Common myeloid progenitor, CD34-positive (primary cell): ENCODE measurements around the gene ABL2.

Experiments
- CTCF ChIA-PET: fragments of 350-600 bp; sonication (Branson Sonifier 250); formaldehyde crosslinking; loops from one replicate; lab custom pipeline; 2021; ENCODE audit warnings: antibody characterized with exemption; lab: Charles Lee
- POLR2A ChIA-PET: fragments of 350-600 bp; sonication (Branson Sonifier 250); formaldehyde crosslinking; loops from one replicate; lab custom pipeline; 2021; ENCODE audit warnings: antibody characterized with exemption; lab: Charles Lee
- DNase-seq, 3 donors: peaks; one replicate each; pipeline versions ENCODE4 v3.0.0 to v3.0.0-alpha.2; 2013
- H3K27ac ChIP-seq, 2 experiments: 1 replicate in 1 of 2; 2 replicates in 1 of 2; pipeline ENCODE4 v1.7.0; 2013; ENCODE audit warnings: inconsistent platforms in 2 of 2, low read length in 2 of 2, mild to moderate bottlenecking in 2 of 2, low read depth in 1 of 2, moderate library complexity in 1 of 2; ENCODE audit not compliant: severe bottlenecking in 2 of 2, insufficient read depth in 1 of 2, poor library complexity in 1 of 2
- H3K27me3 ChIP-seq, 5 experiments: replicated peaks in 2 of 5; 1 replicate in 3 of 5; 2 replicates in 2 of 5; pipeline versions ENCODE4 v1.6.1 to v1.7.0; 2013; ENCODE audit warnings: low read length in 4 of 5, mild to moderate bottlenecking in 2 of 5, moderate library complexity in 2 of 5, inconsistent platforms in 1 of 5; ENCODE audit not compliant: insufficient read depth in 5 of 5, control insufficient read depth in 4 of 5
- H3K36me3 ChIP-seq, 4 experiments: 1 replicate in 2 of 4; 2 replicates in 2 of 4; pipeline versions ENCODE4 v1.6.1 to v1.7.0; 2013; ENCODE audit warnings: low read length in 3 of 4, control low read depth in 1 of 4, mild to moderate bottlenecking in 1 of 4; ENCODE audit not compliant: control insufficient read depth in 4 of 4, insufficient read depth in 4 of 4
- H3K4me1 ChIP-seq, 4 experiments: 1 replicate in 3 of 4; 2 replicates in 1 of 4; pipeline versions ENCODE4 v1.6.1 to v1.7.1; 2013; ENCODE audit warnings: low read length in 3 of 4, mild to moderate bottlenecking in 3 of 4, control low read depth in 1 of 4, inconsistent platforms in 1 of 4, moderate library complexity in 1 of 4; ENCODE audit not compliant: control insufficient read depth in 4 of 4, insufficient read depth in 4 of 4; ENCODE audit errors: control extremely low read depth in 1 of 4
- H3K4me3 ChIP-seq, 7 experiments: 1 replicate in 4 of 7; 2 replicates in 3 of 7; pipeline versions ENCODE4 v1.5.1 to v1.7.0; 2013; ENCODE audit warnings: mild to moderate bottlenecking in 7 of 7, low read length in 6 of 7, moderate library complexity in 6 of 7, inconsistent platforms in 2 of 7, low read depth in 2 of 7, control low read depth in 1 of 7; ENCODE audit not compliant: insufficient read depth in 4 of 7, control insufficient read depth in 1 of 7; ENCODE audit errors: extremely low read depth in 1 of 7
- H3K9me3 ChIP-seq, 5 experiments: 1 replicate in 4 of 5; 2 replicates in 1 of 5; pipeline versions ENCODE4 v1.6.1 to v1.7.1; 2013; ENCODE audit warnings: low read length in 4 of 5, mild to moderate bottlenecking in 2 of 5, inconsistent platforms in 1 of 5, low read depth in 1 of 5, moderate library complexity in 1 of 5; ENCODE audit not compliant: control insufficient read depth in 4 of 5, insufficient read depth in 2 of 5; ENCODE audit errors: control extremely low read depth in 1 of 5
- whole genome bisulfite sequencing: methylation state at CpG from one replicate; pipeline ENCODE4 v1.1.5; 2013; ENCODE audit not compliant: insufficient coverage; 5-methylcytosine and 5-hydroxymethylcytosine counted together

ABL2 gene

GRCh38 chr1:179187735-179188471 is 41.6 kb downstream of the ABL2 start:
- H3K27me3 ChIP-seq, result no peaks in the 10 kb centered on the region
- no peak overlapping the region for H3K4me3 ChIP-seq
- no peak for DNase-seq
- WGBS, result 97% methylated on average over 3 of the region's 8 CpGs
- no peak overlapping the region for H3K27ac ChIP-seq
- no peaks in the 10 kb centered on the region for H3K9me3 ChIP-seq
- peaks cover 0 to 2% (median 0%) of the 10 kb centered on the region in 4 experiments for H3K36me3 ChIP-seq
- CTCF ChIA-PET, result interaction anchor here (0.6 kb wide), 2 partner anchors 16 to 104 kb away, joined by 3 to 4 read pairs; no protein-coding TSS in a partner anchor
- POLR2A ChIA-PET, result no interaction called here
- H3K4me1 ChIP-seq, result peaks cover 0 to 6% (median 4%) of the 10 kb centered on the region in 4 experiments

GRCh38 chr1:179187043-179187442 is 42.4 kb downstream of the ABL2 start:
- ChIA-PET CTCF (interaction anchor here (0.6 kb wide), 1 partner anchor 105 kb away, joined by 4 read pairs; no protein-coding TSS in a partner anchor), POLR2A (no interaction called here)
- Histone ChIP-seq H3K4me1 (peaks cover 0 to 6% (median 4%) of the 10 kb centered on the region in 4 experiments), H3K36me3 (no peaks in the 10 kb centered on the region), H3K27me3 (no peaks in the 10 kb centered on the region), H3K4me3 (no peak overlapping the region), H3K27ac (no peak overlapping the region), H3K9me3 (no peaks in the 10 kb centered on the region)
- DNase-seq, result no peak

- ChIA-PET POLR2A (no interaction called here), CTCF (interaction anchor here (0.8 to 1.2 kb wide), 2 partner anchors 10 to 63 kb away, joined by 3 read pairs; no protein-coding TSS in a partner anchor)
- Histone ChIP-seq H3K27ac (no peak overlapping the region), H3K9me3 (no peaks in the 10 kb centered on the region), H3K4me1 (no peaks in the 10 kb centered on the region), H3K27me3 (no peaks in the 10 kb centered on the region), H3K4me3 (no peak overlapping the region), H3K36me3 (no peaks in the 10 kb centered on the region)
- no CpG with 5 or more reads among the region's 1 CpG for WGBS
- DNase-seq, result no peak
Measured at GRCh38 chr1:179184403-179184802, 45.1 kb downstream of the ABL2 start.

GRCh38 chr1:179183857-179184256 is 45.6 kb downstream of the ABL2 start:
- Histone ChIP-seq H3K4me1 (no peaks in the 10 kb centered on the region), H3K9me3 (no peaks in the 10 kb centered on the region), H3K27me3 (no peaks in the 10 kb centered on the region), H3K27ac (no peak overlapping the region), H3K4me3 (no peak overlapping the region), H3K36me3 (no peaks in the 10 kb centered on the region)
- ChIA-PET POLR2A (no interaction called here), CTCF (no interaction called here)
- 97% methylated on average over 4 of the region's 5 CpGs for WGBS
- DNase-seq, result no peak

GRCh38 chr1:179178950-179179349 is 50.5 kb downstream of the ABL2 start:
- no peaks in the 10 kb centered on the region for H3K36me3 ChIP-seq
- no peak overlapping the region for H3K4me3 ChIP-seq
- H3K27ac ChIP-seq, result no peak overlapping the region
- no peaks in the 10 kb centered on the region for H3K9me3 ChIP-seq
- ChIA-PET POLR2A (no interaction called here), CTCF (no interaction called here)
- H3K4me1 ChIP-seq, result peaks cover 0 to 4% (median 0%) of the 10 kb centered on the region in 4 experiments
- no CpG with 5 or more reads among the region's 1 CpG for WGBS
- no peaks in the 10 kb centered on the region for H3K27me3 ChIP-seq
- DNase-seq, result no peak

GRCh38 chr1:179178183-179178582 is 51.3 kb downstream of the ABL2 start:
- no peaks in the 10 kb centered on the region for H3K36me3 ChIP-seq
- no peak overlapping the region for H3K4me3 ChIP-seq
- peaks cover 0 to 4% (median 0%) of the 10 kb centered on the region in 4 experiments for H3K4me1 ChIP-seq
- no peak for DNase-seq
- no peaks in the 10 kb centered on the region for H3K27me3 ChIP-seq
- no peak overlapping the region for H3K27ac ChIP-seq
- ChIA-PET POLR2A (no interaction called here), CTCF (interaction anchor here (1.0 kb wide), 1 partner anchor 11 kb away, joined by 3 read pairs; no protein-coding TSS in a partner anchor)
- 100% methylated on average over 1 of the region's 4 CpGs for WGBS
- no peaks in the 10 kb centered on the region for H3K9me3 ChIP-seq

- H3K4me1 ChIP-seq, result peaks cover 0 to 4% (median 0%) of the 10 kb centered on the region in 4 experiments
- no CpG with 5 or more reads among the region's 2 CpGs for WGBS
- ChIA-PET POLR2A (no interaction called here), CTCF (interaction anchor here (1.0 kb wide), 1 partner anchor 10 kb away, joined by 3 read pairs; no protein-coding TSS in a partner anchor)
- H3K9me3 ChIP-seq, result no peaks in the 10 kb centered on the region
- H3K27ac ChIP-seq, result no peak overlapping the region
- no peaks in the 10 kb centered on the region for H3K36me3 ChIP-seq
- no peaks in the 10 kb centered on the region for H3K27me3 ChIP-seq
- DNase-seq, result no peak
- no peak overlapping the region for H3K4me3 ChIP-seq
Measured at GRCh38 chr1:179177615-179178014, 51.9 kb downstream of the ABL2 start.
